Measurements from ENCODE around the gene MRPL53.
"Not testable (repeated sequence)": the region's sequence is repeated elsewhere in the genome, so short reads cannot be mapped to it uniquely, and the experiment has no call there.

DNA sequence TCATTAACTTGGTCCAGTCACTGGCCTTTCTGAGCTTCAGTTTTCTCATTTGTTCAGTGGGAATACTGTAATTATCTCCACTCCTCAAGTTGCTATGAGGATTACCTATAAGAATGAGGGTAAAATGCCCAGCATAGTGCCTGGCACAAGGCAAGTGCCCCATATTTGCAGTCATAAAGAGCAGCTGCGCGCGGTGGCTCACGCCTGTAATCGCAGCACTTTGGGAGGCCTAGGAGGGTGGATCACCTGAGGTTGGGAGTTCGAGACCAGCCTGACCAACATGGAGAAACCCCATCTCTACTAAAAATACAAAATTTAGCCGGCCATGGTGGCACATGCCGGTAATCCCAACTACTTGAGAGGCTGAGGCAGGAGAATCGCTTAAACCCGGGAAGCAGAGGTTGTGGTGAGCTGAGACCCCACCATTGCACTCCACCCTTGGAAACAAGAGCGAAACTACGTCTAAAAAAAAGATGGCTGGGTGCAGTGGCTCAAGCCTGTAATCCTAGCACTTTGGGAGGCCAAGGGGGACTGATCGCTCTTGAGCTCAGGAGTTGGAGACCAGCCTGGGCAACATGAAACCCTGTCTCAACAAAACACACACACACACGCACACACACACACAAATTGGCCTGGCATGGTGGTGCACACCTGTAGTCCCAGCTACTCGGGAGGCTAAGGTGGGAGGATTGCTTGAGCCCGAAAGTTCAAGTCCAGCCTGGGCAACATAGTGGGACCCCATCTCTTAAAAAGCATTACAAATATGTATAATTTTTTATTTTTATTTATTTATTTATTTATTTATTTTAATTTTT is 29.8 kb downstream of the MRPL53 start:
- TF ChIP-seq, protein P1, sequence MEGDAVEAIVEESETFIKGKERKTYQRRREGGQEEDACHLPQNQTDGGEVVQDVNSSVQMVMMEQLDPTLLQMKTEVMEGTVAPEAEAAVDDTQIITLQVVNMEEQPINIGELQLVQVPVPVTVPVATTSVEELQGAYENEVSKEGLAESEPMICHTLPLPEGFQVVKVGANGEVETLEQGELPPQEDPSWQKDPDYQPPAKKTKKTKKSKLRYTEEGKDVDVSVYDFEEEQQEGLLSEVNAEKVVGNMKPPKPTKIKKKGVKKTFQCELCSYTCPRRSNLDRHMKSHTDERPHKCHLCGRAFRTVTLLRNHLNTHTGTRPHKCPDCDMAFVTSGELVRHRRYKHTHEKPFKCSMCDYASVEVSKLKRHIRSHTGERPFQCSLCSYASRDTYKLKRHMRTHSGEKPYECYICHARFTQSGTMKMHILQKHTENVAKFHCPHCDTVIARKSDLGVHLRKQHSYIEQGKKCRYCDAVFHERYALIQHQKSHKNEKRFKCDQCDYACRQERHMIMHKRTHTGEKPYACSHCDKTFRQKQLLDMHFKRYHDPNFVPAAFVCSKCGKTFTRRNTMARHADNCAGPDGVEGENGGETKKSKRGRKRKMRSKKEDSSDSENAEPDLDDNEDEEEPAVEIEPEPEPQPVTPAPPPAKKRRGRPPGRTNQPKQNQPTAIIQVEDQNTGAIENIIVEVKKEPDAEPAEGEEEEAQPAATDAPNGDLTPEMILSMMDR (IDR thresholded peaks at IDR 0.05) = not testable (repeated sequence)
- not testable (repeated sequence) for TF ChIP-seq POLR2A (IDR thresholded peaks at IDR 0.05)

Data from body of pancreas (tissue), 4 donors.